D721Med (cell line): ENCODE measurements around the gene CLEC4G.

Experiments used
- DNase-seq: peaks from one replicate; pipeline ENCODE4 v3.0.0; 2011; ENCODE audit warnings: low spot score; ENCODE audit not compliant: insufficient read length
- FAIRE-seq: peaks from 2 replicates; lab custom pipeline; 2011; peaks lifted over from hg19 to GRCh38; lab: Jason Lieb, UNC
- TF ChIP-seq, protein P1 (sequence below): IDR thresholded peaks from 2 replicates; pipeline ENCODE4 v1.5.1; 2012; ENCODE audit warnings: mild to moderate bottlenecking, control low read depth; ENCODE audit not compliant: insufficient read depth; ENCODE audit errors: missing control alignments

The CLEC4G gene

DNA sequence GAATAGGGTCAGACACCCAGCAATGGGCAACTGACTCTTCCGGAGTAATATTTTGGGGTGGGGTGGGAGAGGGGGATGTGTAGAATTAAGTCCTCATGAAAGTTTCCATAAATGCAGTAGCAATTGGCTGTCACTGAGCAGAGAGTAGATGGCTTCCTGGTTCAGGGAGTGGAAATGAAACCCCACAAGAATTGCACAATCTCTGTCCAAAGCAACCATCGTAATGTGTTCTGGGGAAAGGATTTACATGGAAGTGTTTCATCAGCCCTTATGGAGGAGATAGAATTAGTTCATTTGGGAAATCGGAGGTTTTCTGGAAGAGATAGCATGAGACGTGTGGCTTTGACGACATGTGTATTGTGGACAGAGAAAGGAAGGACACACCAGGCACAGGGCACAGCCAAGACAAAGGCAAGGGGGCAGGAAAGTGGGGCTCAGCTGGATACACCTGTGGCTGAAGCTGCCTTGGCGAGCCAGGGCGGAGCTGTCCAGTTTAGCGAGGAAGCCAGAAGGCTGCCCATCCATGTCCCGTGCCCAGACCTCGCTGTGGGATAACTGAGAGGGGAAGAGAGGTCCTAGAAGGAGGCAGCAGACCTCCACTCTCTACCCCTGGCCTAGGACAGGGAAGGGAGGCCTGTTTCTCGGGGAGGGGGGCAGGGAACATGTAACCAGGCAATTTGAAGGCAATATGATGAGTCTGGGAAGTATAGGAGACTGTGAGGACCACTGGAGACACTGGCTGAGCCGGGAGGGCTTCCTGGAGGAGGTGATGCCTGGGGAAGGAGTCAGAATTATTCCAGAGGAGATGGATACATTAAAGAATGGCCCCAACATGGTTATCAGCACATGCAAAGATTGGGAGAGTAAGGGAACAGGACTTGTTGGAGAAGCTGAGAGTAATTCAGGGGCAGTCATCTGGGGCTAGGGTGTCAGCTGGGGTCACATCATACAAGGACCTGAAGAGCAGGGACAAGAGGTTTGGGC lies 2.6 kb upstream of the CLEC4G start:
- TF ChIP-seq, protein P1, sequence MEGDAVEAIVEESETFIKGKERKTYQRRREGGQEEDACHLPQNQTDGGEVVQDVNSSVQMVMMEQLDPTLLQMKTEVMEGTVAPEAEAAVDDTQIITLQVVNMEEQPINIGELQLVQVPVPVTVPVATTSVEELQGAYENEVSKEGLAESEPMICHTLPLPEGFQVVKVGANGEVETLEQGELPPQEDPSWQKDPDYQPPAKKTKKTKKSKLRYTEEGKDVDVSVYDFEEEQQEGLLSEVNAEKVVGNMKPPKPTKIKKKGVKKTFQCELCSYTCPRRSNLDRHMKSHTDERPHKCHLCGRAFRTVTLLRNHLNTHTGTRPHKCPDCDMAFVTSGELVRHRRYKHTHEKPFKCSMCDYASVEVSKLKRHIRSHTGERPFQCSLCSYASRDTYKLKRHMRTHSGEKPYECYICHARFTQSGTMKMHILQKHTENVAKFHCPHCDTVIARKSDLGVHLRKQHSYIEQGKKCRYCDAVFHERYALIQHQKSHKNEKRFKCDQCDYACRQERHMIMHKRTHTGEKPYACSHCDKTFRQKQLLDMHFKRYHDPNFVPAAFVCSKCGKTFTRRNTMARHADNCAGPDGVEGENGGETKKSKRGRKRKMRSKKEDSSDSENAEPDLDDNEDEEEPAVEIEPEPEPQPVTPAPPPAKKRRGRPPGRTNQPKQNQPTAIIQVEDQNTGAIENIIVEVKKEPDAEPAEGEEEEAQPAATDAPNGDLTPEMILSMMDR: no peak
- DNase-seq (no peak), FAIRE-seq (no peak)

DNA sequence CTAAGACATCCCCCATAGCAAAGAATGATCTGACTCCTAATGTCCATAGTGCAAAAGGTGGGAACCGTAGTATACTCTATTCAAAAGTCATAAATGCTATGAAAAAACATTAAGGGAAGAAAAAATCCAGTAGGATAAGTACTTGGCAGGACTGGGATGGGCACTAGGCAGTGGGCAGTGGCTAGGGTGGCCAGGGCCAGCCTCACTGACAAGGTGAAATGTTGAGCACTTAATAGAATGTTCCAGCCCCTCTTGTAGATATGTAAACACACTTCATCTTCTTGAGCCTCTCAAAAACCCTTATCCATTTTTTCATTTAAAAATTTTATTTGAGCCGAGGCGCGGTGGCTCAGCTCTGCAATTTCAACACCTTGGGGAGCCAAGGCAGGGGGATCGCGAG lies 1.5 kb upstream of the CLEC4G start:
- TF ChIP-seq, protein P1: no peak
- no peak for FAIRE-seq
- DNase-seq: no peak

DNA sequence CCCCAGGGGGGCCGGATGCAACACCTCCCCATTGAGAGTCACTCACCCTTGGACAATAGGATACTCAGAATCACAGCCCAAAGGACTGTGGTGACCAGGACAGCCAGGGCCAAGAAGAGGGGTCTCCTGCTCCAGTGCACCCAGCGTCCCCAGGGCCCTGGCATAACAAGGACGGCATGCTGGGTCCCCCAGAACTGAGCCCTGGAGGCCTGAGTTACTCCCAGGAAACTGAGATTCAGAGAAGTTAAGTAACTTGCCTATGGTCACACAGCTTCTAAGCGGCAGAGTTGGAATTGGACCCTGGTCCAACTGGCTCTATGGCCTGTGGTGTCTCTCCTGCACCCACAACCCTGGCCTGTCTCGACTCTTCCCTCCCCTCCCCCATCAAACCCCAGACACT lies 295 bp downstream of the CLEC4G start:
- no peak for FAIRE-seq
- TF ChIP-seq, protein P1: no peak

DNA sequence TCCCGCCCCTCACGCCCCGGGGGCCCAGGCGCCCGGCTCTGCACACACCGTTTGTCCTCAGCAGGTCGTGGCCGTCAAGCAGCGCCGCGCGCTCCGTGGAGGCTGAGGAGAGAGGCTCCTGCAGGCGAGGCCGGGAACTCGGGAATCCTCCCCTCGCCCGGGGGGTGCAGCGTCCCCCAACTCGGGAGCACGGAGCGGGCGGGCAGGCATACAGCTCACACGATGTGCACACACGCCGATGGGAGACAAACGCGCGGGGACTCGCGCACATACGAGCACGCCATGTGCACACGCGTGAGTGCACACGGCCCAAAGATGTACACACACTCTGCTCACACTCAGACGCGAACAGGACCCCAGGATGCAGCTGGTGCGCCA lies 703 bp downstream of the CLEC4G start:
- no peak for FAIRE-seq
- TF ChIP-seq, protein P1: no peak
- no peak for DNase-seq

More for the DNA sequence above, 295 bp downstream of the CLEC4G start:
- DNase-seq: no peak

DNA sequence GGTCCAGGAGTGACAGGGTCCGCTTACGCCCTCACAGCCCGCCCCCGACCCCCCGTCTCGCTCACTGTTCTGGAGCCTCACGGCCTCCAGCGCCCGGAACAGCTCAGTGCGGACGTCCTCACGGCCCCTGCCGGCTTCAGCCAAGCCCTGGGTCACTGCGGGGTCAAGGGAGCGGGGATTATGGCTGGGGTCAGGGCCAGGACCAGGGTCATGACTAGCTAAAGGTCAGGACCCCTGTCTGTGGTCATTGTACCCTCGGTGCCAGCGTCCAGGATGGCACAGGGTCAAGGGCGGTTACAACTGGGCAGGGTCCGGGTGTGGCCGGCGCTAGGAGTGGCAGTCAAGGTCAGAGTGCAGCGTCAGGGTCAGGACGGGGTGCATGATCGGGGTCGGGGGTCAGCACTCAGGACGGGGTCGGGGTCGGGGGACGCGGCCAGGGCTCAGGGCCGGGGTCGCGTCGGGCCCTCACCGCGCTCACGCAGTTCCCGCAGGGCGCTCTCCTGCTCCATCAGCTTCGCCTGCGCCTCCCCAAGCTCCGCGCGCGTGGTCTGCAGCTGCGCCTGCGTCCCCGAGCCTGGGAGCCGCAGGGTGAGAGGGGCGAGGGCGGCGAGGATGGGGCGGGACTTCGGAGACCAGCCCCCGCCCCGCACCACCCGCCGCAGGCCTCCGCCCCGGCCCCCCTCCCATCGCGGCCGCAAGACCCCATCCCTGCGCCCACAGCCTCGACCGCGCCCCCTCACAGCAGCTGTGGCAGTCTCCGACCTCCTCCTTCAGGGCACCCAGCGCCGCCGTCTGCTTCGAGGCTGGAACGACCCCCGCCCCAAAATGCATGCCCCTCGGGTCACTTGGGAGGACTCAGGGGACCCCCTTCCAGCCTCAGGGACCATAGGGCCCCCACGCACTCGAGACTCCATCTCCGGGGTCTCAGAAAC lies 1.4 kb downstream of the CLEC4G start:
- TF ChIP-seq, protein P1: no peak
- DNase-seq: no peak
- no peak for FAIRE-seq

DNA sequence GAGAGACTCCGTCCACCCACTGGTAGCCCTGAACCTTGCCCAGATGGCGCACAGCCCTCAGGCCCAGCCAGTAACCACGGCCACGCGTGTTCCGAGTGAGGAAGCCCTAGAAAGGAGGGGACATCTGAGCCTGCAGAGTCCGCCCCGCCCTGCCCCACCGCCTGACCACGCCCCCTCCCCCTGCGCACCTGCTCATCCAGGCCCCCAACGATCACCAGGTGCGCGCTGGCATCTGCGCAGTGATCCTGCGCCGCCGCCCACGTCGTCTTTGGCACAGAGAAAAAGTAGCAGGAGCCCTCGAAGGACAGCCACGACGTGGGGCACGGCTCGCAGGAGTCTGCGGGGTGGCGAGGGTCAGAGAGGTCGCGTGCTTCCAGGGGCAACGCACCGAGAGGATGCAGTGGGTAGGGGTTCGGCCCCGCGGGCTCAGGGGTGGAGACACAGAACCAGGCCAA lies 2.1 kb downstream of the CLEC4G start:
- TF ChIP-seq, protein P1: no peak
- no peak for DNase-seq
- FAIRE-seq: no peak
